ENCODE results near the gene TMEM237.
A peak's percentile ranks its signal among the peaks of the same experiment; 100 is the strongest.
"Not testable (repeated sequence)": the region's sequence is repeated elsewhere in the genome, so short reads cannot be mapped to it uniquely, and the experiment has no call there.

TMEM237 gene, protein sequence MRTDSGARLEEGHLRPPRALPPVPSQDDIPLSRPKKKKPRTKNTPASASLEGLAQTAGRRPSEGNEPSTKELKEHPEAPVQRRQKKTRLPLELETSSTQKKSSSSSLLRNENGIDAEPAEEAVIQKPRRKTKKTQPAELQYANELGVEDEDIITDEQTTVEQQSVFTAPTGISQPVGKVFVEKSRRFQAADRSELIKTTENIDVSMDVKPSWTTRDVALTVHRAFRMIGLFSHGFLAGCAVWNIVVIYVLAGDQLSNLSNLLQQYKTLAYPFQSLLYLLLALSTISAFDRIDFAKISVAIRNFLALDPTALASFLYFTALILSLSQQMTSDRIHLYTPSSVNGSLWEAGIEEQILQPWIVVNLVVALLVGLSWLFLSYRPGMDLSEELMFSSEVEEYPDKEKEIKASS

DNA sequence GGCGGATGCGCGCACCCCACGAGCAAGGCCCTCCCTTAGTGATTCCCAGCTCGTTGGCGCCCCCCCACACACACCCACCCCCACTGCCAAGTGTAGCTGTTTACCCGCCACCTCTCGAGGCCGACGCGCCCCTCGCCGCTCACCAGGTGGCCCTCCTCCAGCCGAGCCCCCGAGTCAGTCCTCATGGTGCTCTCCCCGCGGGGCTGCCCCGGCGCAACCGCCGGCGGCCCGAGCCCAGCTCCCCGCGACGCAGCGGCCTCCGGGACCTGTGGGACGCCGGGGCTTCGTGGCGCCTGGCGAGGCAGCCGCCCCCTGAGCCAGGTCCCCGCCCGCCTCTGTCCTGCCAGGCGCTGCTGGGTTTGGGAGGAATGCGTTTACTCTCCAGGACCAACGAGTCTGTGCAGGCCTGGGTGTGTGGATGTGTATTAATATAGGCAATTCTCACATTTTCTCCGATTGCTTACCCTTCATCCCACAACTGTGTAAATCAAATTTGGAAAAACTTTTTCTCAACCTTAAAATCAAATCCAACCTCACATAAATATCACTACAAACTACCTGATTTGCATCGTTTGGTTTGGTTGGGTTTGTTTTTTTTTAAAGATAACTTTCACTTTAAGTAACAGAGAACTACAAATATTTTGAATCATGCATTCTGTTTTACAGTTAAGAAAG, at the start of gene TMEM237:
Gene TMEM237, minus strand, starts transcription at position 288 of the 675 bp plus-strand sequence. Its CDS starts 103 bp downstream, at position 185.
- peak; percentile 55 for DNase-seq

DNA sequence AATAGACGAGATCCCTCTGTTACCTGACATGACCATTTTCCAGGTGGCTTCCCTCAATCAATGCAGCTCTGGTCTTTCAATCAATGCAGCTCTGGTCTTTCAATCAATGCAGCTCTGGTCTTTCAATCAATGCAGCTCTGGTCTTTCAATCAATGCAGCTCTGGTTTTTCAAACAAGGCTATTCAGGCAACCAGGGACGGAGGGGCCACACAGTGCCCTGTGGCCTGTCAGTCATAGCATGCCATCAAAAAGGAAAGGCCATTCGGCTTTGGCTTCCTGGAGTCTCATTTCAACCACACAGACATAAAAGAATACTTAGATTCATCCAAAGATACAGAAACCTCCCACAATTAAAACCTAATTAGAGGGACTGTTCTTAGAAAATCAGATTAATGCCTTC, 41.9 kb upstream of the TMEM237 start:
- no peak for DNase-seq

DNA sequence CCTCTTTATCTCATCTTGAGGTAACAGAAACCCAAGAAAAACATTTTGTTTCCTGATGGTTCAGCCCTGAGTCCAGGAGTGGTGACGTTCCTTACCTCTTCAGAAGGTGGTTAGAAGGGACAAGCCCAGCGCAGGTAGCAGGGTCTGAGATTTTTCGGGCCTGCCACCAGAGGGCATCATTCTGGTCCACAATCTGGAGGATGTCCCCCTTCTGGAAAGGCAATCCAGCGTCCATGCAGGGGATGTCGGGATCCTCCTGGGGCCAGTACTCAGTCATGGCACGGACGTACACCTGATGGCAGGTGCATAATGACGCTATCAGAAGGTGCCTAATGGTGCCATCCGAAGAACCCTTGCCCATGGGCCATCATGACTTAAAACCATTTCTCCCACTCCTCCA, 37.4 kb upstream of the TMEM237 start:
- peak; percentile 7 for DNase-seq

DNA sequence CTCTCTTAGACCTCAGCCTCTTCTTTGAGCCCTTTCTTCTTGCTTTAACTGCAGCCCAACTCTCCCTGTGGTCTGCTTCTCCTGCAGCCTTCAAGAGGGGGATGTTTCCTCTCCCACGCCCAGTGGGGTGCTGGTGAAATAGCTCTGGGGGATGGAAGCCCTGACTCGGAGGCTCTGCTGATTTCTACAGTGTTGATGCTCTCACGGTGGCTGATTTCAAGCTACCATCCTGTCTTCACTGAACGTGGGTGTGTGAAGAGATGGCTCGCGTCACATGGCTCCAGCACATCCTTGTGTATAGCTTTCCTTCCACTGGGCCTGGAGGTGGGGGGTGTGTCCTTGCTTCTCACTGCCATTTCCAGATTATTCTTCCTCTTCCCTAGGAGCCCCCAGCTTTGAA, 35.1 kb upstream of the TMEM237 start:
- no peak for DNase-seq

DNA sequence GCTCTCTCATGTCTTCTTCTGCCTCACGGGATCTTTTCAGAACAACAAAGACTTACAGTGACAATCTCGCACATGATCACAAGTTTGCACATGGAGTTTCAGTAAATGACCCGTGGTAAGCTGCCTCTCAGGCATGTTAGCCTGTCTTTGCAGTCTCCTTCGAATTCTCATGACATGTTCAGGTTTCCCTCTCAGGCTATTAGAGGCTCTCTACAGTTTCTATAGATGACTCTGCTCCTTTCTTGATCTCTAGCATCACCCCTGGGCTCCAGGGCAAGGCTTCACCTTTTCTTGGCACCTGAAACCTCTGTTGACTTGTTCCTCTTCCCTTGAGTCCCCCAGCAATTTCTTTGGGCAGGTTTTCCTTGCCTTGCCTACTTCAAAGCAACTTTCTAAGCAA, 32.2 kb upstream of the TMEM237 start:
- DNase-seq: no peak

DNA sequence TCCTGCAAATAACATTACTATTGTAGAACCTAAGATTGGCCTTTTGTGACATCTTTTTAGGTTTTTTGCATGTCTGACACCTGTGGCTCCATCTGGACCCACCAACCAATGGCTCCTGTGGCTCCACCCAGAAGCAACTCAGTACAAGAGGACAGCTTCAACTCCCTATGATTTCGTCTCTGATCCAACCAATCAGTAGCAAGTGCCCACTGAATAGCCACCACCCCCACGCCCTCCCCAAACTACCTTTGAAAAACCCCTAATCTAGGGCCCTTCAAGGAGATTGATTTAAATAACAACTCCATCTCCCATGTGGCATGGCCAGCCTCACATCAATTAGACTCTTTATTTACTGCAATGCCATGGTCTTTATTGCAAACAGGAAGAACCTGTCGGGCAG, 31.5 kb upstream of the TMEM237 start:
- DNase-seq: no peak

DNA sequence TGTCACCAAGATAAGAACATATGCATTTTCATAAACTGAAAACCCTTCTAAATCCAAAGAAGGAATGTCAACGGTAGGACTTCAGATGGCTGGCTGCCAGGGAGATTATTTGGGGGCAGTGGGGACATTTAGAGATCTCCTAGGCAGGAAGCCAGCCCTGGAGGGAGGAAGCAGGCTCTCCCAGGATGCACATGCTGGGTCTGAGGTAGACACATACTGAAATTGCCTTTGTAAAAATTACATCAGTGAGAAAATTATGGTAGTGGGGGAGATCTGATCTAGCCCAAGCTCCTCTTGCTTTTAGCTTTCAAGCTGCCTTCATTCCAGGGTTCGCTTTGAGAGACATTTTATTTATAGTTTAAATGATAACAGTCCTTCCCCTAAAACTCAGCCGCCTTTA, 31.0 kb upstream of the TMEM237 start:
- DNase-seq: no peak

DNA sequence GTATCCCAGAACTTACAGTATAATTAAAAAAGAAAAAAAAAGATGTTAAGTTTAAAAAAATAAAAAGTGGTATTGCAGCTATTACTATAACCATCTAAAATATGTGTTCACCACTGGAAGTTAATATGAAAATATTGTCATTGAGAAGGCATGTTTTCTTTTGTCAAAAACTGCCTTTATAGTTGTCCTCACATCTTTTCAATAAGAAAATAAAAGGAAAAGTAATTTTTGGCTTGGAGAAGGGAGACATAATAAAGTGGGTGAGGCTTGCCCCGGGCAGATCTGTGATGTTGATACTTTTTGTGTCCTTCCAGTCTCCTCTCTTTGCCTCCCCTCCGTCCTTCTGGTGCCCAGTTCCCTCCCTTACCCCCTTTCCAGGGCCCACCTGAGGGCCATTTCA, 30.2 kb upstream of the TMEM237 start:
- no peak for DNase-seq

DNA sequence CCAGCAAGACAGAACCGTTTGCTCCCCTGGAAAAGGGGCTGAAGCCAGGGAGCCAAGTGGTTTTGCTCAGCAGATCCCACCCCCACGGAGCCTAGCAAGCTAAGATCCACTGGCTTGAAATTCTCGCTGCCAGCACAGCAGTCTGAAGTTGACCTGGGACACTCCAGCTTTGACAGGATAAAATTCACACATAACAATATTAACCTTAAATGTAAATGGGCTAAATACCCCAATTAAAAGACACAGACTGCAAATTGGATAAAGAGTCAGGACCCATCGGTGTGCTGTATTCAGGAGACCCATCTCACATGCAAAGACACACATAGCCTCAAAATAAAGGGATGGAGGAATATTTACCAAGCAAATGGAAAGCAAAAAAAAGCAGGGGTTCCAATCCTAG, 27.9 kb upstream of the TMEM237 start:
- not testable (repeated sequence) for DNase-seq

DNA sequence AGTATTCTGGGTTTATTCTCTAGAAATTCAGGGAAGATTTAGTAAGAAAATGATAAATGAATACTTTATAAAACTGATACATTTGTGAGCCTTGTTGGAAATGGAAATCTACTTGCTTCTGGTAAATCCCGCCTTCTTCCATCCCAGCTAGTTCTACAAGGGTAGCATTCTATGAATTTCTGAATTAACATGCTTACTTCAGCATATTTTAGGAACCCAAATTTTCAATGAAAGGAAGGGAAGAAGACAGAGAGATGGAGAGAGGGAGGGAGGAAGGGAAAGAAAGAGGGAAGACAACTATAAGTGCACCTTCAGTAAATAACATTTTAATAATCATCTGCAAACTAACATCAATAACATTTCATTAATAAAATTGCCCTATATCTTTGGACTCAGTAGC, 26.6 kb upstream of the TMEM237 start:
- no peak for DNase-seq

DNA sequence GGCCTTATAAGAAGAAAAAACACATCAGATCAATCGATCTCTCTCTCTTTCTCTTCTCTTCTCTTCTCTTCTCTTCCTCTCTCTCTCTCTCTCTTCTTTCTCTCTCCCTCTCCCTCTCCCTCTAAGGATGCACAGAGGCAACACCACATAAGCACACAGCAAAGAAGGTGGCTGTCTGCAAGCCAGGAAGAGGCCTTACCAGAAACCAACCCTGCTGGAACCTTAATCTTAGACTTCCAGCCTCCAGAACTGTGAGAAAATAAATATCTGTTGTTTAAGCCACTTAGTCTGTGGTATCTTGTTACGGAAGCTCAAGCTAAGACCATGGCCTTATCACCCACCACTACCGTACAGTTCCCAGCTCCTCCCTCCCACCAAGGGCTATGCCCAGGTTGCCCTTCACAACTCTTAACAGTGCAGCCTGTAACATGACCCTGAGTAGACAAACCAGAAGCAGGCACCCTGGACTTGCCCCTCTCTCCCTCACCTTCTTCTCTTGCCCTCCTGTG, 25.2 kb upstream of the TMEM237 start:
- DNase-seq: no peak

DNA sequence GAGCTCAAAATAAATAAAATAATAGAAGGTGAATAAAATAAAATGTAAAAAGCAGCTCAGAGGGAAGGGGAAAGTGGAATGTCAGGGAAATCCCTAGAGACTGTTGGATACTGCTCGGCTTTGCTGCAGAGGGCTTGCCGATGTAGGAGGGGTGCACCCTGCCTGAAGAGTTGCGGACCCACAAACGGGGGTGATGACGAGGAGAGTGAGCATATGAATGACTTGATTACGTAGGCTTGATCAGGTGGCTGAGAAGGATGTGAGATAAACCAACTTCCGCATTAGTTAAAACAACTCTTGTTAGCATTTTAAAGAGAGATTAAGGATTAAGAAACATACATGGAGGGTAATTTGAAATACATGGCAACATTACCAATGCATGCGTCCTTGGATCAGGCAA, 21.0 kb upstream of the TMEM237 start:
- no peak for DNase-seq

DNA sequence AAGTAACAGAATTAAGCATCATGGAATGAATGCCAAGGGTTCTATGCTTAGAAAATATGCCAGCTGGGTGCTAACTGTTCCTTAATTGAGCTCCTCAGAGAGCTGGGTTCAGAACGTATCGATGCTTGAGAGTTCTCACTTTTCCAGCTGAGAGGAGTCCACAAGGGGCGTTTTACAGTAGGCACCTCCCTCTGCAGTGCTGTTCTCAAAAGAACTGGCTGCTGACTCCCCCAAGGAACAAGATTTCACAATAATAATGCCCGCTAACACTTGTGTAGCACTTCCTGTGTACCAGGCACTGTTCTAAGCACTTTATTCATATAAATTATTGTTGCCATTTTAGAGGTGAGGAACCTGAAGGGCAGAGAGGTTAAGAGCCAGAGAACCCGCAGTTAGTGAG, 18.1 kb upstream of the TMEM237 start:
- DNase-seq: no peak

DNA sequence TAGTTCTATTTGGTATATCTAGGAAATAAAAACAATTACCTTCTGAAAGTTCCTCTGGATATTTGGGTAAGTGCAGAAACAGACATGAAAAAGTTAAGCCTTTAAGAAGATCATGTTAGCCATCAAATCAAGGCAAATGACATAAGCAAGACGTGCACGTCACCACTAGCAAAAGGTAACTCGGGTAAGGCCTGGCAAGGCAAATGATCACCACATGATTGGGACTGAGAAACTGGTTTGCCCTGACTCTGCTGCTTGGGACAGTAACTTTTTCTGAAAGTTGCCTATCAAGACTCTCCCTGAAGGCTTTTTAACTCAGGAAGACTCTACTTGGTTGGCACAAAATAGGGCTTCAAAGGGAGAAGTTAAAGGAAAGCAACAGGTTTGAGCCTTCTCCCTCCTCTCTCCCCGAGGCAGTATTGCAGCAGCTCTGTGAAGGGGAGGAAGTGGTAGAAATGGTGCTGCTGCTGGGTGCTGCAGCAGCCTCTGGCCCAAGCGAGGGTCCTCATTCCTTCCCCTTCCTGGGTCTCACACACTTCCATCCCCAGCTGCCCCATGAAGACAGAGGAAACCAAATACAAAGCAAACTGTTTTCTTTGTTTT, 17.1 kb upstream of the TMEM237 start:
- no peak for DNase-seq

DNA sequence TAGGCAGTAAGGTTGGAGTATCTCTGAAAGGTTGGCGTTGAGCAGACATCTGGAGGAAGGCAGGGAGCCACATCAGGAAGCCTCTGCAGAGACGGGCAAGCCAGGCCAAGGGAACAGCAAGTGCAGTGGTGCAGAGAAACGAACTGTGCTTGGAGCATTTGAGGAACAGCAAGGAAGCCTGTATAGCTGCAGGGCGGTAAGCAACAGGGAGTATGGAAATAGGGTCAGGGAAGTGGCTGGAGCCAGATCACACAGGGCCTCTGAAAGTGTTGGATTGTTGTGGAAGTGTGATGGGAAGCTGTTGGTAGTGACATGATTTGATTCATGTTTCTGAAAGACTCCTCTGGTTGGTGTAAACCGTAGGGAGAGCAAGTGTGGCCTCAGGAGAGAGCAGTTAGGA, 13.4 kb upstream of the TMEM237 start:
- DNase-seq: no peak

DNA sequence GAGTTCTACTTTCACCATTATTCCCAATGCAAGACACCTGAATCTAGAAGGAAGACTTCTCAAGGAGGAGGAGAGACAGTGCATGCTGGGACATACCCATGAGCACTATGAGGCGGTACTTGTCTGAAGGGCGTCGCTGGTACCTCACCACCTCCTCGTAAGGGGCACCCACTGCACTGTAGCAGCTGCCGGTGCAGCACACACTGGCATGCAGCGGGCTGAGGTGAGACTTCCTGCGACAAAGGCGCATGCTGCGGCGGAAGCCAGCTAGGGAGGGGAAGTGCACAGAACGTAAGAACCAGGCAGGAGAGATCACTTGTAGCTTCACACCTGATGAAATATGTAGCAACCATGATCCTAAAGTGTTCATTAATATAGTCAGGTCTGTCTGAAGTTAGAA, 12.8 kb upstream of the TMEM237 start:
- DNase-seq: no peak

DNA sequence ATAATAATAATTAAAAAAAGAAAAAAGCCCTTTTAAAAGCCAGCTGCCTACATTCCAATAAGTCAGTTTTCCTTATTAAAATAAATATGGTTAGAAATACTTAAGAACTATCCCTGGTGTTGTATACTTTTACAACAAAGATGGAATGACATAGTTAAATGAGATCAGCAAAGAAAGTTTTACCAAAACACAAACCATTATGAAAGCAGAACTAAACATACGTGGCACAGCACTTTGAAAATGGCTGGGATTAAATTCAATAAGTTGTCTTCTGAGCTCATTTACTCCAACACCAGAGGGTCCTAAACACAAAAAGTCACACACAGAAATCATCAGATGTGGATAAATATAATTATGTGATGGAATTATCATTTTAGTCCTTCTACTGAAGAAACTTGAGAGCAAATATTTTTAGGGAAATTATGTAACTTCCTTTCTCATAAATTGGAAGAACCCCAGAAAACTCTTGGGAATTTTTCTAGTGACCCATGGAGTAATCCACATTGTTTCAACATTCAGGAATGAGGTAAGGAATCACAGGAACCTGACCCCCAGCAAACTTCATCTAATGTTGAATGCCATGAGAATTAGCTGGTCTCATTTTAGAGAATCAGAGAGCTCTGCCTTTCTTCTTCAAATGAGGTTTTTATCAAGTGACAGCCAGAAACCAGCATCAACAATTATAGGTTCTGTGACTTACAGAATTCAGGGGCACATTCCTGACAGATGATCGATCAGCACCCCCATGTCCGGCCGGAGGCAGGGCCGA, 11.5 kb upstream of the TMEM237 start:
- DNase-seq: no peak

DNA sequence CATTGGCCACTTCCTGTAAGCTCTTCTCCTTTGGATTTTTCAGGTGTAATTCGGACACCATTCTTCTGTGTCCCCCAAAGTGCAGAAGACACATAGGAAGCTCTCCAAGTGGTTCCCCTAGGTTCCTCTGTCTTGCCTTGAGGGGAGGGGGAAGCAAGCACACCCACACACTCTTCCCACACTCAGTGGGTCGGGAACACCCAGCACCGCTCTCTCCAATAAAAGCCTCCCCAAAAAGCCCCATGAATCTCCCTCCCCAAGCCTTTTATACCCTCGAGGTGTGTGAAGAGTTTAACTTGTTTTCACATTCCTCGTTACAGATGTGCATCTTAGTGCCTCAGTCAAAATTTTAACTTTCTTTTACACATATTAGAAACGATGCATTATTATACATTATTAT, 9.9 kb upstream of the TMEM237 start:
- no peak for DNase-seq

DNA sequence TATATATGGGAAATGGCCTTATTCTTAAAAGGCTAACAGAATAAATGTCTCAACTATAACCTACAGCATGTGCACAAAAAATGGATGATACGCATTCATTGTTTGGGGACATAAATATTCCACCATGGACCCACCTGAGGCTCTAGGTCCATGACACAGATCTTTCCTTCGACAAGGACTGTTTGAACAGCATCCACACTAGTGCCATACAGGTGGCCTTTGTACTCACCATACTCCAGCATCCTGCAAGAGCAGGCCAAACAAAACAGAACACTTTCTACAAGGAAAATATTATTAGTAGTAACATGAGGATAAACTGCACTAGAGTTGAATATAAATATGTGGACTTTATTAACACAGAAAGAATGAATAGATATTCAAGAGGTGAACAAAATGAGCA, 6.1 kb upstream of the TMEM237 start:
- DNase-seq: no peak

DNA sequence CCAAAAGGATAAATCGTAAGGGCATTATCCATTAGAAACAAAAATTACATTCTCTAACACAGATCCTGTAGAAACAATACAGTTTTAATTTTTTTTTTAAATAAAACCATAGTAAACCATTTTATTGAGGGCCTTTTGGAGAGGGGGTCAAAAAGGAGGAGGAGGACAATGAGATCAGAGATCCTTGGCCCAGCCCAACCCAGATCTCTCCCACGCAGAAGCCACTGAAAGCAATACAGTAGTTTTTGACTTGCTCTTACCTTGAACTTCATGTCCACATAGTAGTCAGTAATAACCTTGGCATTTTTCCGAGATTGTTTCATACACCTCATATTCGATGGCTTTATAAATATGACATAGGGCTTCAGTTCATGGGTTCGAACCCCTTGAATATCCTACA, 4.1 kb upstream of the TMEM237 start:
- DNase-seq: no peak

DNA sequence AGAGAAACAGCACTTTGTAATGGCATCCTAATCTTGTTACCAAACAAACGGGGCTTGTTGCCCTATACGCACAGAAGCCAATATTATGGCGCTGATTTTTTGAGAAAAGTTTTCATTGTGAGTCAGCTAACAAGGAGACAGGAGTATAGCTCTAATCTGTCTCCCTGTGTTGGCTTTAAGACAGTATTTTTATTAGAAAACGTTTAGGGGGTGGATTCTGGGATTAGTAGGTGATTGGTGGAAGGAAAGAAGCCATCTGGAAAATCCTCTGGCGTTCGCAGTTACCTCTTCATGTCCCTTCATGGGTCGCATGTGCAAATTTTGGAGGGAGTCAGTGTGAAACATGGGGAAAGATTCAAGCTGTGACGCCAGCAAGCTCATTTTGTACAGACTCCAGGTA, 698 bp upstream of the TMEM237 start:
- DNase-seq: no peak

DNA sequence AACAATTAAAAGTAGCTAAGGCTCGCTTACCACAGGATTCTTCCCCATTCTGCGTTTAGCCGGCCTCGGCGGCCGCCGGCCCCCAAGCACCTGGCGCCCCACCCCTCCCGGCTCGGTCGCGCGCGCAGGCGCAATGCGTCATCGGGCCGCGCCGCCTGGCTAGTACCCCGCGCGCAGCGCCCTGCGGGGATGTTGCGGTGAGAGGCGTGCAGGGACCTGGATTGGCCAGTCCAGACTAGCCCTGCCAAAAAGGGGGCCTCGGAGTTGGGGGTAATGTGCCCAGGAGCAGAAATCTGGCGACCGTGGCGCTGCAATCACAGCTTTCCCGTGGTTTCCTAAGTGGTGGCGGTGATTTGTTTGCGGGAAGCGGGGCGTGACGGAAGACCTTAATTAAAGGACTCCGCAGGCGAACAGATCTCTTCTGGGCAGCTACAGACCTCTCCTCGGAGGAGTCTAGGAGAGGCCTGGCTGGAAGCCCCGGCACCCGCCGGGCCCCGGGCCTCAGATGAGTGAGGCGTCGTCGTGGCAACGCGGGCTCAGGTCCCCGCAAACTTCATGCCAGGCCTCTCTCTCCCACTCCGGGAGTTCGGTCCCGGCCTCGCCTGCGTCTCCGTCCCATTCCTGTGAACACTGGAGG, 606 bp downstream of the TMEM237 start:
- DNase-seq: peak; percentile 88

DNA sequence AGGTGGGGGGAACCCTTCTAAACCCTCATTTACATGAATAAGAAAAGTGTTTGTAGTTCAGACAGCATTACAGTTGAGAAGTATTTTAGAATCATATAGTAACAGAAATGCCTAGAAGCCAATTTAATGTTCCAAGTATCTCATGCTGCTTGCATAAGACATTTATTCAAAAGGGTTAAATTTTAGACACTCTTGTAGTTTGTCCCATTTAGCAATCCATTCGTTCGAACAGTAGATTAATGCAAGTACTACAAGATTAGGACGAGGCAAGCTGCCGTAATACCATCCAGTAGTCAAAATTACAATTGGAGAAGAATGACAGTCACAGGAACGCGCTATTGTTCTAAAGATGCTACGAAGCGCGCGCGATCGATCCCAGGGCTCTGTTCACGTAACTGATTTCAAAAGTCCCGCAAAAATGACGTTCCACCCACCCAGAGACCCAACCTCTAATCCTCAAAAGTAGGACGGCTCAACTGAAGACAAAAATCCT, 1.2 kb downstream of the TMEM237 start:
- DNase-seq: peak; percentile 88
